Measurements from ENCODE around the gene VPREB3. TPM values are rescaled to one million over a fixed set of nuclear protein-coding genes. Genes with fewer than 3 reads are reported as not detected.

The VPREB3 gene
- total RNA-seq, 1 experiment from 2014 or later, result 2.4 TPM

- no peak for TF ChIP-seq JUND (IDR thresholded peaks at IDR 0.05)
- no peak for TF ChIP-seq FOSL1 (IDR thresholded peaks at IDR 0.05; ENCODE audit: low read depth)
- no peak for TF ChIP-seq SIN3A (IDR thresholded peaks at IDR 0.05; ENCODE audit: low read depth)
- TF ChIP-seq POLR2AphosphoS5 (IDR thresholded peaks at IDR 0.05; ENCODE audit: low read depth, low read length), result no peak
- TF ChIP-seq CBX3 (IDR thresholded peaks at IDR 0.05; ENCODE audit: low read depth), result no peak
- no peak for TF ChIP-seq MAX (IDR thresholded peaks at IDR 0.05)
- no peak for TF ChIP-seq RAD21 (IDR thresholded peaks at IDR 0.05; ENCODE audit: low read depth)
Measured at GRCh38 chr22:23800297-23801237, 46.3 kb upstream of the VPREB3 start (continued).

GRCh38 chr22:23796461-23796860 is 42.2 kb upstream of the VPREB3 start:
- TF ChIP-seq CEBPB (IDR thresholded peaks at IDR 0.05; ENCODE audit: low read depth) (no peak), RAD21 (IDR thresholded peaks at IDR 0.05; ENCODE audit: low read depth) (no peak)
- H3K27ac ChIP-seq (ENCODE audit: low read depth, low read length), result no peak overlapping the region
- H2AFZ ChIP-seq (ENCODE audit: low read depth, low read length, poor library complexity, severe bottlenecking), result no peak overlapping the region
- BruUV-seq (replicated peaks), result no TSS peak
- ChIA-PET CTCF (no interaction called here), RAD21 (ENCODE audit: low non-redundant PET in 1 of 2, low total read pairs in 2 of 2, uncharacterized antibody in 2 of 2, unreplicated experiment in 2 of 2) (no interaction called here), POLR2A (no interaction called here)
- H3K36me3 ChIP-seq (ENCODE audit: control insufficient read depth in 1 of 2, insufficient read depth in 2 of 2, low read length in 2 of 2), result peaks cover 28 to 41% of the 10 kb centered on the region in 2 experiments; a peak in 3 of 4 replicates
- H3K27me3 ChIP-seq (ENCODE audit: insufficient read depth, low read length), result no peaks in the 10 kb centered on the region
- intact Hi-C loops (cut with micrococcal nuclease), result no loop called here
- no peak overlapping the region for H3K4me2 ChIP-seq (ENCODE audit: low read length)
- H3K9me3 ChIP-seq (ENCODE audit: control insufficient read depth in 1 of 2, insufficient read depth in 1 of 2, low read depth in 1 of 2, low read length in 2 of 2), result no peaks in the 10 kb centered on the region
- peaks cover 20% of the 10 kb centered on the region for H3K79me2 ChIP-seq (ENCODE audit: insufficient read depth, low read length)
- no peaks in the 10 kb centered on the region for H4K20me1 ChIP-seq (ENCODE audit: insufficient read depth)
- ATAC-seq (no peak), DNase-seq (ENCODE audit: low read depth, low spot score) (no peak)
- H3K9ac ChIP-seq (ENCODE audit: low read length), result no peak overlapping the region
- H3K4me3 ChIP-seq (replicated peaks in 1 of 2; ENCODE audit: low read depth in 1 of 2, low read length in 2 of 2), result no peak overlapping the region
- H3K4me1 ChIP-seq (ENCODE audit: control insufficient read depth in 1 of 2, insufficient read depth in 2 of 2, low read length in 2 of 2), result no peaks in the 10 kb centered on the region
- H3K9me2 ChIP-seq (ENCODE audit: insufficient read depth), result no peaks in the 10 kb centered on the region

GRCh38 chr22:23793326-23793725 is 39.1 kb upstream of the VPREB3 start:
- H3K36me3 ChIP-seq (ENCODE audit: control insufficient read depth in 1 of 2, insufficient read depth in 2 of 2, low read length in 2 of 2), result peaks cover 16 to 27% of the 10 kb centered on the region in 2 experiments; a peak in 3 of 4 replicates
- H3K79me2 ChIP-seq (ENCODE audit: insufficient read depth, low read length), result peaks cover 51% of the 10 kb centered on the region
- H3K9me2 ChIP-seq (ENCODE audit: insufficient read depth), result no peaks in the 10 kb centered on the region
- no peak overlapping the region for H2AFZ ChIP-seq (ENCODE audit: low read depth, low read length, poor library complexity, severe bottlenecking)
- POLR2A ChIA-PET, result no interaction called here
- CTCF ChIA-PET, result no interaction called here
- H3K9ac ChIP-seq (ENCODE audit: low read length), result no peak overlapping the region
- DNase-seq (ENCODE audit: low read depth, low spot score) (no peak), ATAC-seq (no peak)
- RAD21 ChIA-PET (ENCODE audit: low non-redundant PET in 1 of 2, low total read pairs in 2 of 2, uncharacterized antibody in 2 of 2, unreplicated experiment in 2 of 2), result no interaction called here
- intact Hi-C loops (cut with micrococcal nuclease), result no loop called here
- no peak overlapping the region for H3K4me2 ChIP-seq (ENCODE audit: low read length)
- no TSS peak for BruUV-seq (replicated peaks)
- H3K27me3 ChIP-seq (ENCODE audit: insufficient read depth, low read length), result no peaks in the 10 kb centered on the region
- no peak overlapping the region for H3K4me3 ChIP-seq (replicated peaks in 1 of 2; ENCODE audit: low read depth in 1 of 2, low read length in 2 of 2)
- H4K20me1 ChIP-seq (ENCODE audit: insufficient read depth), result no peaks in the 10 kb centered on the region
- peaks cover 5 to 6% of the 10 kb centered on the region in 2 experiments; a peak in 3 of 4 replicates for H3K4me1 ChIP-seq (ENCODE audit: control insufficient read depth in 1 of 2, insufficient read depth in 2 of 2, low read length in 2 of 2)
- H3K27ac ChIP-seq (ENCODE audit: low read depth, low read length), result no peak overlapping the region
- no peaks in the 10 kb centered on the region for H3K9me3 ChIP-seq (ENCODE audit: control insufficient read depth in 1 of 2, insufficient read depth in 1 of 2, low read depth in 1 of 2, low read length in 2 of 2)
- no peak for TF ChIP-seq ATF3 (IDR thresholded peaks at IDR 0.05)
- no peak for TF ChIP-seq JUND (IDR thresholded peaks at IDR 0.05)
- no peak for TF ChIP-seq SP1 (IDR thresholded peaks at IDR 0.05; ENCODE audit: low read depth)
- TF ChIP-seq MAX (IDR thresholded peaks at IDR 0.05), result no peak
- TF ChIP-seq SRF (IDR thresholded peaks at IDR 0.05; ENCODE audit: low read depth), result no peak

All from HCT116 (cell line).